GM23338 (cell line): ENCODE data around the gene PRKD1. TPM values are rescaled to one million over a fixed set of nuclear protein-coding genes. Genes with fewer than 3 reads are reported as not detected.

Source experiments
- ATAC-seq: fragments of 200-7000 bp; cut with Tn5 transposase; 3 replicates; pipeline ENCODE4 v1.9.1; 2020
- DNase-seq: peaks from one replicate; pipeline ENCODE4 v3.0.0-alpha.2; 2015; ENCODE audit warnings: low spot score
- H2AFZ ChIP-seq: fragments of 200-600 bp; sonication (generic); 2 replicates; pipeline ENCODE4 v1.8.0; 2016; ENCODE audit warnings: antibody characterized with exemption, mild to moderate bottlenecking, moderate library complexity
- H3F3A ChIP-seq: fragments of 200-600 bp; sonication (generic); replicated peaks from 2 replicates; pipeline ENCODE4 v1.8.0; 2017; ENCODE audit warnings: antibody characterized with exemption, mixed run types, low read depth
- H3K27ac ChIP-seq: fragments of 200-600 bp; sonication (generic); 2 replicates; pipeline ENCODE4 v1.6.1; 2016; ENCODE audit warnings: low read depth
- H3K27me3 ChIP-seq: fragments of 200-600 bp; sonication (generic); 2 replicates; pipeline ENCODE4 v1.8.0; 2016; ENCODE audit warnings: mild to moderate bottlenecking, mixed run types, moderate library complexity; ENCODE audit not compliant: insufficient read depth
- H3K36me3 ChIP-seq: fragments of 200-600 bp; sonication (generic); 2 replicates; pipeline ENCODE4 v1.8.0; 2016; ENCODE audit warnings: mild to moderate bottlenecking; ENCODE audit not compliant: insufficient read depth
- H3K4me1 ChIP-seq: fragments of 200-600 bp; sonication (generic); 2 replicates; pipeline ENCODE4 v1.8.0; 2016; ENCODE audit warnings: mild to moderate bottlenecking, moderate library complexity; ENCODE audit not compliant: insufficient read depth
- H3K4me2 ChIP-seq: fragments of 200-600 bp; sonication (generic); 2 replicates; pipeline ENCODE4 v1.7.1; 2017; ENCODE audit warnings: mixed run types
- H3K4me3 ChIP-seq: fragments of 200-600 bp; sonication (generic); 2 replicates; pipeline ENCODE4 v1.6.1; 2016; ENCODE audit warnings: mixed run types
- H3K79me2 ChIP-seq: fragments of 200-600 bp; sonication (generic); replicated peaks from 2 replicates; pipeline ENCODE4 v1.8.0; 2017; ENCODE audit warnings: mild to moderate bottlenecking; ENCODE audit not compliant: insufficient read depth
- H3K9me2 ChIP-seq: fragments of 200-600 bp; sonication (generic); 2 replicates; pipeline ENCODE4 v1.8.0; 2017; ENCODE audit not compliant: insufficient read depth
- H4K20me1 ChIP-seq: fragments of 200-600 bp; sonication (generic); replicated peaks from 2 replicates; pipeline ENCODE4 v1.8.0; 2017; ENCODE audit warnings: mild to moderate bottlenecking; ENCODE audit not compliant: insufficient read depth
- H3K27ac Mint-ChIP-seq: 2 replicates; pipeline ENCODE4 v1.8.0; 2020; ENCODE audit warnings: inconsistent platforms, mild to moderate bottlenecking, moderate library complexity, mixed read lengths
- H3K27me3 Mint-ChIP-seq: 3 replicates; pipeline ENCODE4 v1.8.0; 2022; ENCODE audit warnings: low read depth, mild to moderate bottlenecking, moderate library complexity, mixed read lengths, inconsistent platforms; ENCODE audit not compliant: insufficient read depth, poor library complexity
- H3K36me3 Mint-ChIP-seq: 3 replicates; pipeline ENCODE4 v1.8.0; 2021; ENCODE audit warnings: low read depth, mild to moderate bottlenecking, inconsistent platforms, moderate library complexity, mixed read lengths
- H3K4me1 Mint-ChIP-seq: 3 replicates; pipeline ENCODE4 v1.8.0; 2020; ENCODE audit warnings: mild to moderate bottlenecking, inconsistent platforms, mixed read lengths
- H3K4me3 Mint-ChIP-seq: 3 replicates; pipeline ENCODE4 v1.8.0; 2021; ENCODE audit warnings: moderate library complexity, mild to moderate bottlenecking, inconsistent platforms, mixed read lengths
- H3K9me3 Mint-ChIP-seq: 3 replicates; pipeline ENCODE4 v1.8.0; 2020; ENCODE audit warnings: moderate library complexity, mild to moderate bottlenecking, inconsistent platforms, mixed read lengths
- CREB1 ChIP-seq: fragments of 250-450 bp; sonication (Bioruptor Pico); IDR thresholded peaks from 2 replicates; pipeline ENCODE4 v1.5.0; 2020; ENCODE audit warnings: low read depth, mild to moderate bottlenecking, moderate library complexity
- ETS1 ChIP-seq: IDR thresholded peaks from 2 replicates; pipeline ENCODE4 v1.6.1; 2016; ENCODE audit warnings: antibody characterized with exemption
- EZH2 ChIP-seq: fragments of 200-600 bp; sonication (generic); IDR thresholded peaks from one replicate; pipeline ENCODE4 v1.8.0; 2017; ENCODE audit warnings: antibody characterized with exemption, mild to moderate bottlenecking, low read depth; ENCODE audit not compliant: unreplicated experiment
- EZH2phosphoT487 ChIP-seq: fragments of 200-600 bp; sonication (generic); IDR thresholded peaks from one replicate; pipeline ENCODE4 v1.8.1; 2018; ENCODE audit warnings: antibody characterized with exemption; ENCODE audit not compliant: unreplicated experiment
- JUNB ChIP-seq: IDR thresholded peaks from one replicate; pipeline ENCODE4 v1.6.1; 2016; ENCODE audit warnings: antibody characterized with exemption; ENCODE audit not compliant: unreplicated experiment
- NANOG ChIP-seq: IDR thresholded peaks from 2 replicates; pipeline ENCODE4 v1.6.1; 2016; ENCODE audit warnings: antibody characterized with exemption, borderline replicate concordance
- POLR2AphosphoS5 ChIP-seq: IDR thresholded peaks from 2 replicates; pipeline ENCODE4 v1.6.1; 2016; ENCODE audit warnings: antibody characterized with exemption, low read depth
- REST ChIP-seq: IDR thresholded peaks from one replicate; pipeline ENCODE4 v1.6.1; 2018; ENCODE audit warnings: antibody characterized with exemption; ENCODE audit not compliant: unreplicated experiment
- STAT1 ChIP-seq: IDR thresholded peaks from one replicate; pipeline ENCODE4 v1.6.1; 2016; ENCODE audit warnings: antibody characterized with exemption; ENCODE audit not compliant: unreplicated experiment
- ZNF114 ChIP-seq: fragments of 250-450 bp; sonication (Bioruptor Pico); IDR thresholded peaks from 2 replicates; pipeline ENCODE4 v1.5.0; 2020; ENCODE audit warnings: mild to moderate bottlenecking, moderate library complexity
- ZNF331 ChIP-seq: fragments of 250-450 bp; sonication (Bioruptor Pico); IDR thresholded peaks from 2 replicates; pipeline ENCODE4 v1.5.0; 2020; ENCODE audit warnings: low read depth, mild to moderate bottlenecking, moderate library complexity
- ZNF462 ChIP-seq: fragments of 250-450 bp; sonication (Bioruptor Pico); IDR thresholded peaks from 2 replicates; pipeline ENCODE4 v1.5.0; 2020; ENCODE audit warnings: mild to moderate bottlenecking, moderate library complexity
- polyA plus RNA-seq: library from polyadenylated mRNA; unstranded; fragments of >200 nt; fragmentation: Nextera tagmentation; extraction: Ambion mirVana; gene quantifications from 2 replicates; pipeline ENCODE4 v1.2.1, GENCODE V29; 2016
- total RNA-seq: library from RNA; depleted of rRNA; stranded (reverse); fragments of >200 nt; shearing (Covaris generic); gene quantifications from 2 replicates; pipeline ENCODE4 v1.2.3, GENCODE V29; 2014
- TF ChIP-seq, protein P1 (sequence below), 2 experiments: fragments of 200-600 bp in 1 of 2; sonication (generic) in 1 of 2; conservative IDR thresholded peaks; 2 replicates each; pipeline versions ENCODE4 v1.5.1 to v1.6.1; 2016 to 2017; ENCODE audit warnings: antibody characterized with exemption in 2 of 2, low read depth in 2 of 2, mild to moderate bottlenecking in 2 of 2, moderate library complexity in 1 of 2

Gene PRKD1
- total and polyA plus RNA-seq, 2 experiments from 2014 or later = 3.1 to 9.7 TPM

- Mint-ChIP-seq H3K27ac (no peak overlapping the region), H3K27me3 (no peaks in the 10 kb centered on the region), H3K9me3 (no peaks in the 10 kb centered on the region), H3K4me3 (no peak overlapping the region), H3K4me1 (peaks cover 4% of the 10 kb centered on the region; the same call in 1 of the 3 replicates), H3K36me3 (no peaks in the 10 kb centered on the region)
- ATAC-seq (no peak), DNase-seq (no peak)
- Histone ChIP-seq H4K20me1 (no peaks in the 10 kb centered on the region), H3K4me1 (no peaks in the 10 kb centered on the region), H3K4me3 (no peak overlapping the region), H3F3A (no peaks in the 10 kb centered on the region), H3K27me3 (no peaks in the 10 kb centered on the region), H3K79me2 (no peaks in the 10 kb centered on the region), H3K9me2 (no peaks in the 10 kb centered on the region), H2AFZ (no peak overlapping the region), H3K4me2 (no peak overlapping the region), H3K27ac (no peak overlapping the region), H3K36me3 (no peaks in the 10 kb centered on the region)
- no peak for TF ChIP-seq EZH2
- TF ChIP-seq REST = no peak
- no peak for TF ChIP-seq ZNF331 (CRISPR knock-in tag)
- TF ChIP-seq, protein P1, sequence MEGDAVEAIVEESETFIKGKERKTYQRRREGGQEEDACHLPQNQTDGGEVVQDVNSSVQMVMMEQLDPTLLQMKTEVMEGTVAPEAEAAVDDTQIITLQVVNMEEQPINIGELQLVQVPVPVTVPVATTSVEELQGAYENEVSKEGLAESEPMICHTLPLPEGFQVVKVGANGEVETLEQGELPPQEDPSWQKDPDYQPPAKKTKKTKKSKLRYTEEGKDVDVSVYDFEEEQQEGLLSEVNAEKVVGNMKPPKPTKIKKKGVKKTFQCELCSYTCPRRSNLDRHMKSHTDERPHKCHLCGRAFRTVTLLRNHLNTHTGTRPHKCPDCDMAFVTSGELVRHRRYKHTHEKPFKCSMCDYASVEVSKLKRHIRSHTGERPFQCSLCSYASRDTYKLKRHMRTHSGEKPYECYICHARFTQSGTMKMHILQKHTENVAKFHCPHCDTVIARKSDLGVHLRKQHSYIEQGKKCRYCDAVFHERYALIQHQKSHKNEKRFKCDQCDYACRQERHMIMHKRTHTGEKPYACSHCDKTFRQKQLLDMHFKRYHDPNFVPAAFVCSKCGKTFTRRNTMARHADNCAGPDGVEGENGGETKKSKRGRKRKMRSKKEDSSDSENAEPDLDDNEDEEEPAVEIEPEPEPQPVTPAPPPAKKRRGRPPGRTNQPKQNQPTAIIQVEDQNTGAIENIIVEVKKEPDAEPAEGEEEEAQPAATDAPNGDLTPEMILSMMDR (conservative IDR thresholded peaks at IDR 0.05; ENCODE audit: low read depth in 2 of 2) = no peak
- TF ChIP-seq JUNB = no peak
- no peak for TF ChIP-seq EZH2phosphoT487
- no peak for TF ChIP-seq ZNF462 (CRISPR knock-in tag)
- TF ChIP-seq ZNF114 = no peak
- TF ChIP-seq POLR2AphosphoS5 = no peak
- TF ChIP-seq NANOG = no peak
- no peak for TF ChIP-seq ETS1
- TF ChIP-seq CREB1 (CRISPR knock-in tag) = no peak
- no peak for TF ChIP-seq STAT1
Measured at GRCh38 chr14:29712601-29713000, 215.0 kb downstream of the PRKD1 start.
